ENCODE data around the gene PKLR. TPM values are rescaled to one million over a fixed set of nuclear protein-coding genes. Genes with fewer than 3 reads are reported as not detected.

PKLR gene
- total RNA-seq, 1 donor from 2014 or later, result not detected

GRCh38 chr1:155242805-155243358, 58.4 kb downstream of the PKLR start:
- Histone ChIP-seq H3K4me3 (peak overlapping the region; percentile 74), H3K9me3 (replicated peaks) (no peaks in the 10 kb centered on the region), H3K36me3 (peaks cover 20% of the 10 kb centered on the region), H3K27ac (replicated peaks) (peak overlapping the region; percentile 94), H3K27me3 (ENCODE audit: low read depth) (no peaks in the 10 kb centered on the region), H3K4me1 (peaks cover 36% of the 10 kb centered on the region)
- intact Hi-C loops (cut with micrococcal nuclease), result no loop called here
- no peak for TF ChIP-seq CTCF (IDR thresholded peaks at IDR 0.05; ENCODE audit: borderline replicate concordance)
- no peak for DNase-seq

- no peak for DNase-seq
- intact Hi-C loops (cut with micrococcal nuclease), result no loop called here
- H3K27ac ChIP-seq (replicated peaks), result peak overlapping the region; percentile 37
These were observed 59.4 kb downstream of the PKLR start for GRCh38 chr1:155241841-155242264.

DNA sequence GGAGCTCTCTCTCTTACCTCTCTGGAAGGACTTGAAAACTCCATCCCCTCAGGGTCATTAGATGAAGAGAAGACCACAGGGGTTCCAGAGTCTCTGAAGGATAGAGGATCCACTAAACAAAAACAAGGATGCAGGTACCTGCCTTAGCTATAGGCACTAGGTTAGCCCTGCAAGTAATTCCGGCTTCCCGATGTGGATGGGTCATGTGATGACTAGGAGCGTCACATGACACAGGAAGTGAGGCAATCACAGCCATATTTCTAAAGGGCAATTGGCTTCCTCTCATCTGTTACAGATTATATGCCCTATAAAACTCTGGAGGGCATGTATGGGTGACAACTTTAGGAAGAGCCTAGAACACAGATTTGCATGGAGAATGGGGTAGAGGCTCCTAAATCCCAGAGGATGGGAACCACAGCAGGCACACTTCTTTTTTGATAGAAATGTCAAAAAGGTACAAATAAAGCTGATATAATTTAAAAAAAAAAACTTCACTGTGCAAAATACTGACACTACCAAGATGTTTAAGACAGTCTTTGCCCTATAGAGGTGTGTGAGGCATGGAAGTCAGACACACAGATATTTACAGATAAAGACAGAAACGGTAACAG, 60.1 kb downstream of the PKLR start:
- Histone ChIP-seq H3K27me3 (ENCODE audit: low read depth) (no peaks in the 10 kb centered on the region), H3K4me1 (peaks cover 36% of the 10 kb centered on the region), H3K9me3 (replicated peaks) (no peaks in the 10 kb centered on the region), H3K27ac (replicated peaks) (peak overlapping the region; percentile 37), H3K4me3 (peak overlapping the region; percentile 63), H3K36me3 (peaks cover 24% of the 10 kb centered on the region)
- peak; percentile 41 for DNase-seq
- intact Hi-C loops (cut with micrococcal nuclease), result no loop called here
- no peak for TF ChIP-seq CTCF (IDR thresholded peaks at IDR 0.05; ENCODE audit: borderline replicate concordance)

More at GRCh38 chr1:155241841-155242264, 59.4 kb downstream of the PKLR start:
- no peak overlapping the region for H3K4me3 ChIP-seq
- no peaks in the 10 kb centered on the region for H3K27me3 ChIP-seq (ENCODE audit: low read depth)
- peaks cover 36% of the 10 kb centered on the region for H3K4me1 ChIP-seq
- H3K9me3 ChIP-seq (replicated peaks), result no peaks in the 10 kb centered on the region
- H3K36me3 ChIP-seq, result peaks cover 18% of the 10 kb centered on the region
- no peak for TF ChIP-seq CTCF (IDR thresholded peaks at IDR 0.05; ENCODE audit: borderline replicate concordance)

Small RNAs within 50 kb of the gene (microRNA-seq; reads per million reads assigned to microRNA genes)
- not detected for gene MIR555

Other genes with a start within 250 kb of the PKLR start
- gene EFNA4, start 237.7 kb downstream of the PKLR start, total RNA-seq, result 1.7 TPM
- 0.71 TPM for gene EFNA3, start 222.6 kb downstream of the PKLR start, total RNA-seq
- gene EFNA1, start 173.6 kb downstream of the PKLR start, total RNA-seq, result 42.9 TPM
- 8.2 TPM for gene SLC50A1, start 165.6 kb downstream of the PKLR start, total RNA-seq
- 54.5 TPM for gene DPM3, start 160.9 kb downstream of the PKLR start, total RNA-seq
- gene KRTCAP2, start 128.1 kb downstream of the PKLR start, total RNA-seq, result 113 TPM
- 0.11 TPM for gene TRIM46, start 127.6 kb downstream of the PKLR start, total RNA-seq
- gene THBS3, start 93.5 kb downstream of the PKLR start, total RNA-seq, result 7.2 TPM
- 18.0 TPM for gene MTX1, start 92.7 kb downstream of the PKLR start, total RNA-seq
- gene ENTREP3, start 46.0 kb downstream of the PKLR start, total RNA-seq, result 13.9 TPM
- gene SCAMP3, start 39.1 kb downstream of the PKLR start, total RNA-seq, result 57.1 TPM
- 18.1 TPM for gene CLK2, start 27.9 kb downstream of the PKLR start, total RNA-seq
- 1.2 TPM for gene HCN3, start 24.0 kb downstream of the PKLR start, total RNA-seq
- 75.0 TPM for gene FDPS, start 7.4 kb upstream of the PKLR start, total RNA-seq
- gene RUSC1, start 19.5 kb upstream of the PKLR start, total RNA-seq, result 18.0 TPM